ENCODE results near the gene C13orf46. TPM values are rescaled to one million over a fixed set of nuclear protein-coding genes. Genes with fewer than 3 reads are reported as not detected.

C13orf46 gene
- total RNA-seq, 2 experiments from 2014 or later = 2.2 to 3.1 TPM

Other genes with a start within 250 kb of the C13orf46 start
- 1 to 10 TPM; 1.8 to 1.9 TPM for gene TMEM255B, start 214.8 kb downstream of the C13orf46 start, total RNA-seq
- gene GAS6, start 110.0 kb downstream of the C13orf46 start, total RNA-seq = under 1 TPM; 0.53 to 0.65 TPM
- 10 to 100 TPM; 36.9 to 39.3 TPM for gene RASA3, start 158.5 kb upstream of the C13orf46 start, total RNA-seq
- not detected for gene CFAP97D2, start 205.2 kb upstream of the C13orf46 start, total RNA-seq

All from activated CD8-positive, alpha-beta T cell treated with anti-CD3 and anti-CD28 coated beads, Interleukin-2, amount 10 ng/mL, durations not matched to agents 7 days and 5 days (primary cell).